Activated CD8-positive, alpha-beta T cell treated with anti-CD3 and anti-CD28 coated beads for 36 hours (primary cell): Measurements from ENCODE around the gene CHIA. TPM values are rescaled to one million over a fixed set of nuclear protein-coding genes. Genes with fewer than 3 reads are reported as not detected.

ENCODE experiments used
- ATAC-seq: fragments of 200-7000 bp; cut with Tn5 transposase; one replicate; pipeline ENCODE4 v1.10.0; 2021; ENCODE audit warnings: mild to moderate bottlenecking, moderate library complexity
- CTCF ChIA-PET: fragments of 350-600 bp; sonication (Branson Sonifier 250); formaldehyde crosslinking; loops from one replicate; lab custom pipeline; 2021; ENCODE audit warnings: antibody characterized with exemption; lab: Charles Lee
- POLR2A ChIA-PET: fragments of 350-600 bp; sonication (Branson Sonifier 250); formaldehyde crosslinking; loops from one replicate; lab custom pipeline; 2021; ENCODE audit warnings: antibody characterized with exemption; lab: Charles Lee
- DNase-seq: peaks from one replicate; pipeline ENCODE4 v3.0.0-alpha.2; 2020
- H3K27ac Mint-ChIP-seq: one replicate; pipeline ENCODE4 v1.8.0; 2021; ENCODE audit warnings: mild to moderate bottlenecking, mixed read lengths
- H3K27me3 Mint-ChIP-seq: one replicate; pipeline ENCODE4 v1.8.0; 2021; ENCODE audit warnings: mixed read lengths
- H3K36me3 Mint-ChIP-seq: one replicate; pipeline ENCODE4 v1.8.0; 2021; ENCODE audit warnings: low read depth, mixed read lengths
- H3K4me1 Mint-ChIP-seq: one replicate; pipeline ENCODE4 v1.8.0; 2021; ENCODE audit warnings: low read depth, mixed read lengths
- H3K4me3 Mint-ChIP-seq: one replicate; pipeline ENCODE4 v1.8.0; 2021; ENCODE audit warnings: mild to moderate bottlenecking, moderate library complexity, mixed read lengths
- H3K9me3 Mint-ChIP-seq: one replicate; pipeline ENCODE4 v1.8.0; 2021; ENCODE audit warnings: mixed read lengths
- CTCF ChIP-seq: fragments of 200-600 bp; IDR thresholded peaks from one replicate; pipeline ENCODE4 v1.8.0; 2022; ENCODE audit warnings: antibody characterized with exemption, mild to moderate bottlenecking
- intact Hi-C: fragments of 100-400 bp; cut with micrococcal nuclease; formaldehyde crosslinking; loops from one replicate; pipeline ENCODE4 v1.10.0; 2022
- total RNA-seq, 2 experiments: library from RNA; stranded (reverse); gene quantifications; one replicate each; pipeline ENCODE4 v1.2.3, GENCODE V29; 2021

CHIA gene
- total RNA-seq, 2 experiments from 2014 or later = not detected

GRCh38 chr1:111290104-111290503, 547 bp upstream of the CHIA start:
- DNase-seq = no peak
- POLR2A ChIA-PET = no interaction called here
- CTCF ChIA-PET = interaction anchor here (1.2 kb wide), 1 partner anchor 26 kb away, joined by 3 read pairs; no protein-coding TSS in a partner anchor
- no peak for TF ChIP-seq CTCF
- H3K9me3 Mint-ChIP-seq = no peaks in the 10 kb centered on the region
- no peak overlapping the region for H3K27ac Mint-ChIP-seq
- no peak for ATAC-seq
- intact Hi-C loops = no loop called here
- H3K4me1 Mint-ChIP-seq = peaks cover 9% of the 10 kb centered on the region
- H3K27me3 Mint-ChIP-seq = no peaks in the 10 kb centered on the region
- no peak overlapping the region for H3K4me3 Mint-ChIP-seq
- H3K36me3 Mint-ChIP-seq = no peaks in the 10 kb centered on the region

- no peak for ATAC-seq
- H3K4me3 Mint-ChIP-seq = no peak overlapping the region
- no peaks in the 10 kb centered on the region for H3K36me3 Mint-ChIP-seq
- no peaks in the 10 kb centered on the region for H3K27me3 Mint-ChIP-seq
- no peaks in the 10 kb centered on the region for H3K9me3 Mint-ChIP-seq
- H3K4me1 Mint-ChIP-seq = peaks cover 12% of the 10 kb centered on the region
- H3K27ac Mint-ChIP-seq = no peak overlapping the region
- ChIA-PET CTCF (interaction anchor here (1.1 to 1.5 kb wide), 3 partner anchors 13 to 264 kb away, joined by 3 to 6 read pairs (median 3); no protein-coding TSS in a partner anchor), POLR2A (no interaction called here)
- DNase-seq = no peak
- intact Hi-C loops = no loop called here
- no peak for TF ChIP-seq CTCF
Observed at GRCh38 chr1:111294390-111294789, 3.7 kb downstream of the CHIA start.

GRCh38 chr1:111302374-111302773, 11.7 kb downstream of the CHIA start:
- H3K27ac Mint-ChIP-seq = no peak overlapping the region
- ChIA-PET POLR2A (no interaction called here), CTCF (interaction anchor here (0.7 kb wide), 1 partner anchor 561 kb away, joined by 3 read pairs; no protein-coding TSS in a partner anchor)
- no peak overlapping the region for H3K4me3 Mint-ChIP-seq
- peaks cover 4% of the 10 kb centered on the region for H3K4me1 Mint-ChIP-seq
- peaks cover 7% of the 10 kb centered on the region for H3K36me3 Mint-ChIP-seq
- no peak for TF ChIP-seq CTCF
- peaks cover 22% of the 10 kb centered on the region for H3K9me3 Mint-ChIP-seq
- DNase-seq (no peak), ATAC-seq (no peak)
- intact Hi-C loops = no loop called here
- no peaks in the 10 kb centered on the region for H3K27me3 Mint-ChIP-seq

- Mint-ChIP-seq H3K27ac (no peak overlapping the region), H3K4me3 (no peak overlapping the region), H3K27me3 (no peaks in the 10 kb centered on the region), H3K4me1 (no peaks in the 10 kb centered on the region), H3K36me3 (peaks cover 2% of the 10 kb centered on the region), H3K9me3 (peaks cover 5% of the 10 kb centered on the region)
- TF ChIP-seq CTCF = no peak
- no peak for DNase-seq
- no peak for ATAC-seq
- intact Hi-C loops = no loop called here
- POLR2A ChIA-PET = no interaction called here
- CTCF ChIA-PET = no interaction called here
Observed at GRCh38 chr1:111309690-111310089, 19.0 kb downstream of the CHIA start.

GRCh38 chr1:111318523-111318922, 27.9 kb downstream of the CHIA start:
- Mint-ChIP-seq H3K9me3 (no peaks in the 10 kb centered on the region), H3K27ac (no peak overlapping the region), H3K4me3 (no peak overlapping the region), H3K27me3 (no peaks in the 10 kb centered on the region), H3K36me3 (no peaks in the 10 kb centered on the region), H3K4me1 (peaks cover 12% of the 10 kb centered on the region)
- ChIA-PET POLR2A (interaction anchor here (0.5 to 1.4 kb wide), 2 partner anchors 22 to 875 kb away, joined by 3 to 4 read pairs; no protein-coding TSS in a partner anchor), CTCF (no interaction called here)
- ATAC-seq (no peak), DNase-seq (no peak)
- no peak for TF ChIP-seq CTCF
- intact Hi-C loops = no loop called here
